Omental fat pad (tissue), 4 donors: Measurements from ENCODE around the gene ALDOC. TPM values are rescaled to one million over a fixed set of nuclear protein-coding genes. Genes with fewer than 3 reads are reported as not detected.
A peak's percentile ranks its signal among the peaks of the same experiment; 100 is the strongest.

Source experiments
- ATAC-seq: fragments of 150-250 bp; one replicate; pipeline ENCODE4 v1.9.1; 2016; ENCODE audit warnings: mild to moderate bottlenecking, moderate library complexity; ENCODE audit not compliant: low FRiP score
- DNase-seq: peaks from one replicate; pipeline ENCODE4 v3.0.0-alpha.2; 2019; ENCODE audit warnings: low spot score
- total RNA-seq, 4 donors: library from RNA; depleted of rRNA; stranded (reverse); fragments of >200 nt; gene quantifications; one replicate each; pipeline ENCODE4 v1.1.0, GENCODE V29; 2016
- TF ChIP-seq, protein P1 (sequence below), 3 donors: fragments of 450-650 bp; IDR thresholded peaks; one replicate each; pipeline ENCODE4 v1.5.1; 2016 to 2017; ENCODE audit warnings: antibody characterized with exemption in 3 of 3, mild to moderate bottlenecking in 3 of 3, moderate library complexity in 2 of 3

The ALDOC gene
- total RNA-seq, 4 donors from 2014 or later = 17.3 to 83.0 (median 33.6) TPM

GRCh38 chr17:28553000-28553505 lies 23.6 kb downstream of the ALDOC start:
- ATAC-seq = no peak
- TF ChIP-seq, protein P1, sequence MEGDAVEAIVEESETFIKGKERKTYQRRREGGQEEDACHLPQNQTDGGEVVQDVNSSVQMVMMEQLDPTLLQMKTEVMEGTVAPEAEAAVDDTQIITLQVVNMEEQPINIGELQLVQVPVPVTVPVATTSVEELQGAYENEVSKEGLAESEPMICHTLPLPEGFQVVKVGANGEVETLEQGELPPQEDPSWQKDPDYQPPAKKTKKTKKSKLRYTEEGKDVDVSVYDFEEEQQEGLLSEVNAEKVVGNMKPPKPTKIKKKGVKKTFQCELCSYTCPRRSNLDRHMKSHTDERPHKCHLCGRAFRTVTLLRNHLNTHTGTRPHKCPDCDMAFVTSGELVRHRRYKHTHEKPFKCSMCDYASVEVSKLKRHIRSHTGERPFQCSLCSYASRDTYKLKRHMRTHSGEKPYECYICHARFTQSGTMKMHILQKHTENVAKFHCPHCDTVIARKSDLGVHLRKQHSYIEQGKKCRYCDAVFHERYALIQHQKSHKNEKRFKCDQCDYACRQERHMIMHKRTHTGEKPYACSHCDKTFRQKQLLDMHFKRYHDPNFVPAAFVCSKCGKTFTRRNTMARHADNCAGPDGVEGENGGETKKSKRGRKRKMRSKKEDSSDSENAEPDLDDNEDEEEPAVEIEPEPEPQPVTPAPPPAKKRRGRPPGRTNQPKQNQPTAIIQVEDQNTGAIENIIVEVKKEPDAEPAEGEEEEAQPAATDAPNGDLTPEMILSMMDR (IDR thresholded peaks at IDR 0.05) = no peak
- DNase-seq = no peak

- DNase-seq (peak; percentile 38), ATAC-seq (peak; percentile 88)
- TF ChIP-seq, protein P1 (IDR thresholded peaks at IDR 0.05) = no peak
These were observed 24.3 kb downstream of the ALDOC start, which contains the start of gene UNC119 for GRCh38 chr17:28552176-28552999. Gene UNC119, minus strand, starts transcription at chr17:28552624. Its CDS starts 67 bp downstream, at chr17:28552557.

GRCh38 chr17:28551421-28552175 lies 25.1 kb downstream of the ALDOC start:
- TF ChIP-seq, protein P1 (IDR thresholded peaks at IDR 0.05) = no peak
- DNase-seq = no peak
- ATAC-seq = no peak

DNA sequence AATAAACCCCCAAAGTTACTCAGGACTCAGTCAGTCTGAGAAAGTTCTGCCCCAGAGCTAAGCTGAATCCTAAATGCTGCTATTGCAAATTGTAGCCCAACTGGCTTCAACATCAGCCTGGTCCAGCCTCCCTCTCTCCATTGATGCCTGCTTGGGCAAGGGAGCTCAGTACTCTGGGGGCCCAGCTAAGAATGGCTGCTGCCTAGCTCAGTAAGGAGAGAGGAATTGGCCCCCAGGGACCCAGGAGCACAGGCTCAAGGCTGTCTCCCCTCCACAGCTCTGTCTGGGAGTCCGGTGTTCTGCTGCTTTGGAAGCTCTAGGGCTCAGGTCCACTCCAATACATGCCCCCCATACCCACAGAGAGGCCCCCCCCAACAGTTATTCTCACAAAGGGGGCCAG lies 25.8 kb downstream of the ALDOC start:
- ATAC-seq = no peak
- no peak for DNase-seq
- TF ChIP-seq, protein P1 (IDR thresholded peaks at IDR 0.05) = no peak

DNA sequence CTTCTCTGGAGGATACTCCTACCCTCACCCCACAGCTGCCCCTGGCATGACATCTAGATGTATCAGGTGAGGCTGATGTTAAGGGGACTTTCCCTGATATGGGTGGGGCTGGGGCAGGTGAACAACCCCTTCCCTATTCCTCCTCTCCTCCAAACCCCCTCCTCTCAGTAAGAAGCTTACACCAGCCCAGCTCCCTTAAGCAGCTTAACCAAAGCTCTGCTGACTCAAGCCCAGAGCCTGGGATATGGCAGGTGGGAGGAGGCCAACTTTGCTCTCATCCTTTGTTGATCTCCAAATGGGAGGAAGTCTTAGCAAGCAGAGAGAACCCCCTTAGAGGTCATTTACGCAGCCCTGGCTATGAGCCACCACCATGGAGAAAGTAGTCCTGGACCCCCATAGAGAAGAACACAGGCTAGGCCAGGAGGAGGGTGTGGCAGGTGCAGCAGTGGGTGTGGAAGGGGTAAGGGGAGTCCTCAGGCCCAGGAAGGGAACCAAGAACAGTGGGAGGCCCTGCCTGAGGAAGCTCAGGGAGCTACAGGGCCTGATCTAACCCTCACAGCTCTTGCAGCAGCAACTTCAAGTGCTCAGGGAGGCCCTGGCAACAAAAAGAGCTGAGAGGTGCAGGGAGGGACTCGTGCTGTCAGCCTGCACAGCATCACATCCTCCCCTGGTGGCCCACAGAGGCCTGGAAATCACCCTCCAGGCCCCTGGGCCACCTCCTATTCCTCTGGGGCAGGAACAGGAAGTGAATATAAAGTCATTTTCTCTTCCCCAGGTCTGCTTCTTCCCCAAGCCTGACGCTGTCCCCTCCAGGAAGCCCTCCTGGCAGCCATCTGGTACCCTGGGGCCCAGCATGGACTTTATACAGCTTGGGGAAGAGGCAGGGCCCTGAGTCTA lies 27.2 kb downstream of the ALDOC start:
- TF ChIP-seq, protein P1 (IDR thresholded peaks at IDR 0.05) = no peak
- ATAC-seq = no peak
- no peak for DNase-seq

- ATAC-seq = no peak
- DNase-seq = no peak
- TF ChIP-seq, protein P1 (IDR thresholded peaks at IDR 0.05) = no peak
These were observed 28.1 kb downstream of the ALDOC start for GRCh38 chr17:28548417-28549130.
